K562 (cell line): ENCODE results near the gene SRRD. TPM values are rescaled to one million over a fixed set of nuclear protein-coding genes. Genes with fewer than 3 reads are reported as not detected.

Experiments
- ATAC-seq: fragments of 200-7000 bp; cut with Tn5 transposase; 3 replicates; pipeline ENCODE4 v1.9.1; 2020; ENCODE audit warnings: moderate library complexity
- BruUV-seq: library from RNA; stranded (reverse); fragments of 400-500 nt; replicated peaks from 2 replicates; lab custom pipeline; 2021; lab: Mats Ljungman, UMichigan
- CTCF ChIA-PET: fragments of 300-600 bp; formaldehyde crosslinking; extraction: SDS; loops from one replicate; lab custom pipeline; 2021; ENCODE audit warnings: low intra/inter-chr PET ratio; lab: Yijun Ruan, JAX
- POLR2A ChIA-PET: fragments of 300-600, 350-650 bp; sonication (Branson Sonifier 250); formaldehyde crosslinking; extraction: SDS; loops from one replicate; lab custom pipeline; 2021; ENCODE audit warnings: antibody characterized with exemption, inconsistent platforms; lab: Yijun Ruan, JAX
- DNase-seq, 4 experiments: peaks; one replicate each; pipeline versions ENCODE4 v3.0.0 to v3.0.0-alpha.2; 2011 to 2018; ENCODE audit warnings: low spot score in 3 of 4, mixed read lengths in 3 of 4; ENCODE audit errors: extremely low read depth in 1 of 4
- FAIRE-seq: peaks from 2 replicates; lab custom pipeline; 2011; peaks lifted over from hg19 to GRCh38; lab: Jason Lieb, UNC
- H2AFZ ChIP-seq: 2 replicates; pipeline ENCODE4 v1.6.0; 2011; ENCODE audit warnings: low read depth, low read length, control low read depth, inconsistent platforms
- H3K27ac ChIP-seq: fragments of 200-600 bp; 3 replicates; pipeline ENCODE4 v1.8.0; 2011; ENCODE audit warnings: low read depth, mild to moderate bottlenecking, control low read depth, inconsistent platforms, low read length, moderate library complexity, mixed read lengths; ENCODE audit errors: extremely low read depth
- H3K27me3 ChIP-seq, 2 experiments: fragments of 300-600 bp in 1 of 2; 2 replicates in 1 of 2; 3 replicates in 1 of 2; pipeline versions ENCODE4 v1.6.0 to v1.8.0; 2011; ENCODE audit warnings: inconsistent platforms in 2 of 2, low read length in 2 of 2, mild to moderate bottlenecking in 1 of 2, mixed read lengths in 1 of 2, moderate library complexity in 1 of 2; ENCODE audit not compliant: control insufficient read depth in 2 of 2, insufficient read depth in 2 of 2
- H3K36me3 ChIP-seq: fragments of 300-600 bp; 3 replicates; pipeline ENCODE4 v1.8.0; 2011; ENCODE audit warnings: mild to moderate bottlenecking, low read length, inconsistent platforms; ENCODE audit not compliant: control insufficient read depth, insufficient read depth
- H3K4me1 ChIP-seq, 2 experiments: fragments of 200-600 bp in 1 of 2; replicated peaks in 1 of 2; 2 replicates in 1 of 2; 3 replicates in 1 of 2; pipeline versions ENCODE4 v1.5.1 to v1.8.0; 2011; ENCODE audit warnings: inconsistent platforms in 2 of 2, low read length in 2 of 2, mild to moderate bottlenecking in 1 of 2, mixed read lengths in 1 of 2, moderate library complexity in 1 of 2; ENCODE audit not compliant: control insufficient read depth in 2 of 2, insufficient read depth in 2 of 2
- H3K4me2 ChIP-seq: 2 replicates; pipeline ENCODE4 v1.6.1; 2011; ENCODE audit warnings: low read length, control low read depth, inconsistent platforms, mixed read lengths; ENCODE audit not compliant: insufficient read depth
- H3K4me3 ChIP-seq: fragments of 200-600 bp; sonication (generic), shearing (Covaris generic); 2 replicates; pipeline ENCODE4 v1.5.1; 2016; ENCODE audit warnings: control low read depth, inconsistent platforms
- H3K79me2 ChIP-seq: fragments of 200-600 bp; 3 replicates; pipeline ENCODE4 v1.8.0; 2011; ENCODE audit warnings: low read length, inconsistent platforms; ENCODE audit not compliant: control insufficient read depth, insufficient read depth
- H3K9ac ChIP-seq, 2 experiments: 2 replicates each; pipeline versions ENCODE4 v1.6.0 to v1.6.1; 2011; ENCODE audit warnings: low read depth in 2 of 2, low read length in 2 of 2, control low read depth in 1 of 2, inconsistent platforms in 1 of 2, mild to moderate bottlenecking in 1 of 2, mixed read lengths in 1 of 2; ENCODE audit not compliant: insufficient read depth in 1 of 2
- H3K9me1 ChIP-seq: one replicate; pipeline ENCODE4 v1.6.0; 2011; ENCODE audit warnings: inconsistent platforms, mild to moderate bottlenecking, low read length, moderate library complexity; ENCODE audit not compliant: control insufficient read depth, insufficient read depth
- H3K9me3 ChIP-seq: replicated peaks from 2 replicates; pipeline ENCODE4 v1.5.1; 2011; ENCODE audit warnings: low read depth, low read length, inconsistent platforms; ENCODE audit not compliant: control insufficient read depth, insufficient read depth
- H4K20me1 ChIP-seq: replicated peaks from 2 replicates; pipeline ENCODE4 v1.6.1; 2011; ENCODE audit warnings: low read length, inconsistent platforms, mixed read lengths; ENCODE audit not compliant: control insufficient read depth, insufficient read depth
- BACH1 ChIP-seq: fragments of 200-800 bp; sonication (Bioruptor generic); IDR thresholded peaks from 2 replicates; pipeline ENCODE4 v1.6.1; 2016; ENCODE audit warnings: missing genetic modification characterization, missing compliant biosample characterization
- BDP1 ChIP-seq: IDR thresholded peaks from 3 replicates; pipeline ENCODE4 v1.6.1; 2011; ENCODE audit not compliant: insufficient read length, insufficient read depth
- CEBPG ChIP-seq, 3 experiments: fragments of 200-800 bp in 1 of 3; sonication (Bioruptor generic) in 1 of 3; sonication (generic) in 1 of 3; formaldehyde crosslinking in 1 of 3; IDR thresholded peaks in 2 of 3; conservative IDR thresholded peaks in 1 of 3; 2 replicates each; pipeline versions ENCODE4 v1.6.1 to v1.8.0; 2016 to 2022; ENCODE audit warnings: missing compliant biosample characterization in 2 of 3, missing genetic modification characterization in 2 of 3, mild to moderate bottlenecking in 1 of 3, missing genetic modification reagents in 1 of 3
- SMARCC2 ChIP-seq: fragments of 450-650 bp; IDR thresholded peaks from 2 replicates; pipeline ENCODE4 v1.6.1; 2017; ENCODE audit warnings: antibody characterized with exemption, moderate library complexity, mild to moderate bottlenecking, low read depth
- ZFP30 ChIP-seq: fragments of 250-450 bp; sonication (Bioruptor Pico); IDR thresholded peaks from 2 replicates; pipeline ENCODE4 v1.8.0; 2022; ENCODE audit warnings: moderate library complexity, mild to moderate bottlenecking, inconsistent platforms, borderline replicate concordance
- ZNF274 ChIP-seq: IDR thresholded peaks from 2 replicates; pipeline ENCODE4 v1.6.1; 2011; ENCODE audit warnings: low read depth, mild to moderate bottlenecking, low read length, moderate library complexity, borderline replicate concordance
- ZSCAN32 ChIP-seq: fragments of 450-650 bp; formaldehyde crosslinking; IDR thresholded peaks from 2 replicates; pipeline ENCODE4 v1.4.0; 2020; ENCODE audit warnings: mild to moderate bottlenecking, moderate library complexity
- in situ Hi-C: fragments of 300-500 bp; cut with MboI; formaldehyde crosslinking; loops from 4 replicates; pipeline ENCODE4 v1.15.0; 2018; ENCODE audit warnings: inconsistent platforms, mixed read lengths
- intact Hi-C: fragments of 100-400 bp; cut with micrococcal nuclease; formaldehyde crosslinking; loops from 2 replicates; pipeline ENCODE4 v1.14.2; 2022
- polyA plus RNA-seq, 8 experiments: library from polyadenylated mRNA; depleted of rRNA in 4 of 8; stranded (reverse) in 5 of 8; unstranded in 3 of 8; fragments of >200 nt; fragmentation: Nextera tagmentation in 2 of 8; fragmentation: Illumina TruSeq in 1 of 8; extraction: Ambion mirVana in 2 of 8; extraction: Trizol in 1 of 8; gene quantifications; 2 replicates each; pipeline versions ENCODE4 v1.2.1 to v1.2.3, GENCODE V29; 2011 to 2014; ENCODE audit warnings: inconsistent platforms in 1 of 8, missing spikeins in 1 of 8
- total RNA-seq, 7 experiments: library from RNA; depleted of rRNA in 6 of 7; stranded (reverse); fragments of >200 nt in 6 of 7; fragmentation: Illumina TruSeq in 2 of 7; extraction: Trizol in 2 of 7; gene quantifications; 2 replicates each; pipeline versions ENCODE4 v1.2.1 to v1.2.3, GENCODE V29; 2011 to 2021; ENCODE audit warnings: low replicate concordance in 1 of 7
- TF ChIP-seq, protein P1 (sequence below): fragments of 250-450 bp; sonication (Bioruptor Pico); IDR thresholded peaks from 2 replicates; pipeline ENCODE4 v1.4.0; 2020
- TF ChIP-seq, protein P2 (sequence below): fragments of 250-450 bp; sonication (Bioruptor Pico); IDR thresholded peaks from 2 replicates; pipeline ENCODE4 v1.8.0; 2022; ENCODE audit warnings: moderate library complexity, mild to moderate bottlenecking, inconsistent platforms

The SRRD gene
- total and polyA plus RNA-seq, 9 of the 15 experiments (the other 6 are each of a cell fraction or from before 2014, with no cell fraction given), result 4.9 to 59.4 (median 34.4) TPM

- no TSS peak for BruUV-seq
- no peak for ATAC-seq
- Histone ChIP-seq H3K9ac (peak overlapping the region in 1 of 2 experiments; percentile 87; a peak in 1 of 4 replicates), H3K9me1 (no peaks in the 10 kb centered on the region), H3K4me1 (peaks cover 13 to 26% of the 10 kb centered on the region in 2 experiments; a peak in 3 of 5 replicates), H3K27ac (peak overlapping the region; percentile 100), H4K20me1 (no peaks in the 10 kb centered on the region), H2AFZ (no peak overlapping the region), H3K4me3 (no peak overlapping the region), H3K79me2 (peaks cover 17% of the 10 kb centered on the region), H3K36me3 (peaks cover 82% of the 10 kb centered on the region), H3K27me3 (no peaks in the 10 kb centered on the region), H3K9me3 (no peaks in the 10 kb centered on the region; the same call in 1 of the 2 replicates), H3K4me2 (peak overlapping the region; percentile 11; the same call in 1 of the 2 replicates)
- CTCF ChIA-PET, result no interaction called here
- peak; percentile 19 for FAIRE-seq
- in situ Hi-C loops (no loop called here), intact Hi-C loops (no loop called here)
- POLR2A ChIA-PET, result interaction anchor here (0.7 to 5.3 kb wide), 3 partner anchors 8 to 50 kb away, joined by 3 to 35 read pairs (median 5); partner anchors contain the start of genes HPS4 and SRRD
- TF ChIP-seq ZFP30 (CRISPR knock-in tag), result no peak
- no peak for TF ChIP-seq BACH1 (tag)
- TF ChIP-seq, protein P1, sequence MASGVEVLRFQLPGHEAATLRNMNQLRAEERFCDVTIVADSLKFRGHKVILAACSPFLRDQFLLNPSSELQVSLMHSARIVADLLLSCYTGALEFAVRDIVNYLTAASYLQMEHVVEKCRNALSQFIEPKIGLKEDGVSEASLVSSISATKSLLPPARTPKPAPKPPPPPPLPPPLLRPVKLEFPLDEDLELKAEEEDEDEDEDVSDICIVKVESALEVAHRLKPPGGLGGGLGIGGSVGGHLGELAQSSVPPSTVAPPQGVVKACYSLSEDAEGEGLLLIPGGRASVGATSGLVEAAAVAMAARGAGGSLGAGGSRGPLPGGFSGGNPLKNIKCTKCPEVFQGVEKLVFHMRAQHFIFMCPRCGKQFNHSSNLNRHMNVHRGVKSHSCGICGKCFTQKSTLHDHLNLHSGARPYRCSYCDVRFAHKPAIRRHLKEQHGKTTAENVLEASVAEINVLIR (CRISPR knock-in tag), result no peak
- TF ChIP-seq CEBPG (CRISPR knock-in tag; IDR thresholded peaks at IDR 0.05), result no peak
- TF ChIP-seq CEBPG (tag; conservative IDR thresholded peaks at IDR 0.05 in 1 of 2, IDR thresholded peaks at IDR 0.05 in 1 of 2), result no peak
- no peak for TF ChIP-seq ZSCAN32 (CRISPR knock-in tag)
- TF ChIP-seq, protein P2, sequence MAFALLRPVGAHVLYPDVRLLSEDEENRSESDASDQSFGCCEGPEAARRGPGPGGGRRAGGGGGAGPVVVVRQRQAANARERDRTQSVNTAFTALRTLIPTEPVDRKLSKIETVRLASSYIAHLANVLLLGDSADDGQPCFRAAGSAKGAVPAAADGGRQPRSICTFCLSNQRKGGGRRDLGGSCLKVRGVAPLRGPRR (CRISPR knock-in tag), result no peak
- no peak for TF ChIP-seq SMARCC2
- no peak for TF ChIP-seq BDP1
- no peak for TF ChIP-seq ZNF274
- DNase-seq, result no peak
Observed at GRCh38 chr22:26494506-26494905, 10.8 kb downstream of the SRRD start.
